Neural progenitor cell (in vitro differentiated cells): ENCODE measurements around the gene PRKCH. TPM values are rescaled to one million over a fixed set of nuclear protein-coding genes. Genes with fewer than 3 reads are reported as not detected.
A peak's percentile ranks its signal among the peaks of the same experiment; 100 is the strongest.

Experiments
- DNase-seq: peaks from one replicate; pipeline ENCODE4 v3.0.0-alpha.2; 2016; ENCODE audit warnings: low spot score
- H2AFZ ChIP-seq: fragments of 200-600 bp; sonication (generic); replicated peaks from 2 replicates; pipeline ENCODE4 v1.6.1; 2016; ENCODE audit warnings: antibody characterized with exemption
- H3F3A ChIP-seq: fragments of 200-600 bp; sonication (generic); 2 replicates; pipeline ENCODE4 v1.6.1; 2016; ENCODE audit warnings: antibody characterized with exemption, low read depth
- H3K27ac ChIP-seq: fragments of 200-600 bp; sonication (generic); 2 replicates; pipeline ENCODE4 v1.5.1; 2016; ENCODE audit warnings: mild to moderate bottlenecking
- H3K27me3 ChIP-seq: fragments of 200-600 bp; sonication (generic); 2 replicates; pipeline ENCODE4 v1.6.1; 2016; ENCODE audit warnings: mild to moderate bottlenecking, moderate library complexity
- H3K36me3 ChIP-seq: fragments of 200-600 bp; sonication (generic); 2 replicates; pipeline ENCODE4 v1.5.1; 2016
- H3K4me1 ChIP-seq: fragments of 200-600 bp; sonication (generic); 2 replicates; pipeline ENCODE4 v1.6.1; 2016; ENCODE audit warnings: mixed run types
- H3K4me2 ChIP-seq: fragments of 200-600 bp; sonication (generic); 2 replicates; pipeline ENCODE4 v1.6.1; 2016
- H3K4me3 ChIP-seq: fragments of 200-600 bp; sonication (generic); 2 replicates; pipeline ENCODE4 v1.5.1; 2016
- H3K79me2 ChIP-seq: fragments of 200-600 bp; sonication (generic); 2 replicates; pipeline ENCODE4 v1.6.1; 2016; ENCODE audit warnings: low read depth
- H3K9ac ChIP-seq: fragments of 200-600 bp; sonication (generic); 2 replicates; pipeline ENCODE4 v1.6.1; 2016
- H3K9me3 ChIP-seq: fragments of 200-600 bp; sonication (generic); 2 replicates; pipeline ENCODE4 v1.5.1; 2016; ENCODE audit warnings: low read depth
- H4K20me1 ChIP-seq: fragments of 200-600 bp; sonication (generic); 2 replicates; pipeline ENCODE4 v1.6.1; 2016; ENCODE audit warnings: low read depth
- H3K27ac Mint-ChIP-seq: 3 replicates; pipeline ENCODE4 v1.8.0; 2021; ENCODE audit warnings: mixed read lengths
- H3K27me3 Mint-ChIP-seq: 2 replicates; pipeline ENCODE4 v1.8.0; 2022; ENCODE audit warnings: low read depth, mild to moderate bottlenecking, inconsistent platforms, moderate library complexity, mixed read lengths; ENCODE audit not compliant: insufficient read depth
- H3K36me3 Mint-ChIP-seq: 3 replicates; pipeline ENCODE4 v1.8.0; 2021; ENCODE audit warnings: mixed read lengths
- H3K4me1 Mint-ChIP-seq: 3 replicates; pipeline ENCODE4 v1.8.0; 2021; ENCODE audit warnings: mixed read lengths
- H3K4me3 Mint-ChIP-seq: 3 replicates; pipeline ENCODE4 v1.8.0; 2021; ENCODE audit warnings: mild to moderate bottlenecking, moderate library complexity, mixed read lengths
- H3K9me3 Mint-ChIP-seq: 3 replicates; pipeline ENCODE4 v1.8.0; 2020; ENCODE audit warnings: mixed read lengths
- EZH2 ChIP-seq: fragments of 200-600 bp; sonication (generic); IDR thresholded peaks from 2 replicates; pipeline ENCODE4 v1.6.1; 2017; ENCODE audit warnings: antibody characterized with exemption, mild to moderate bottlenecking, moderate library complexity
- EZH2phosphoT487 ChIP-seq: fragments of 200-600 bp; sonication (generic); IDR thresholded peaks from 2 replicates; pipeline ENCODE4 v1.6.1; 2017; ENCODE audit warnings: antibody characterized with exemption
- total RNA-seq: library from RNA; depleted of rRNA; stranded (reverse); fragments of >200 nt; gene quantifications from 2 replicates; pipeline ENCODE4 v1.2.3, GENCODE V29; 2015; ENCODE audit warnings: low replicate concordance
- TF ChIP-seq, protein P1 (sequence below): fragments of 200-600 bp; sonication (generic); IDR thresholded peaks from 2 replicates; pipeline ENCODE4 v1.5.1; 2017; ENCODE audit warnings: antibody characterized with exemption, mild to moderate bottlenecking

Gene PRKCH
- total RNA-seq, 1 donor from 2014 or later: 1.3 TPM

DNA sequence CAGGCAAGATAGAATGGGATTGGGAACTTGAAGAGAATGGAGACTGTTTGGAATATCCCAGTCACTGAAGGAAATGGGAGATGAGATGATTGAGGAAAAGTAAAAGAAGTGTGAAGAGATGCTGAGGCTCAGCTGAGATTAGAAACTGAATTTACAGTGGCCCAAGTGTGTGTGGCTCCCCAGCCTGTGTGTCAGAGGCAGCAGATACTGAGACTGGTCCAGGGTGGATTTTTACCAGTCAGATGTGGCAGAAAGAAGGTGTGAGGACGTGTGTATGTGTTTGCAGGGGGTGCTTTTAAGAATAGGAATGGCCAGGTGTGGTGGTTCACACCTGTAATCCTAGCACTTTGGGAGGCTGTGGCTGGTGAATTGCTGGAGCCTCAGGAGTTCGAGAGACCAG, 42.9 kb downstream of the PRKCH start:
- no peak for DNase-seq
- Mint-ChIP-seq H3K36me3 (no peaks in the 10 kb centered on the region), H3K27ac (no peak overlapping the region), H3K27me3 (peaks cover 3% of the 10 kb centered on the region), H3K4me1 (peaks cover 11% of the 10 kb centered on the region), H3K4me3 (no peak overlapping the region), H3K9me3 (no peaks in the 10 kb centered on the region)
- peaks cover 5% of the 10 kb centered on the region for H3K4me1 ChIP-seq
- H3K4me3 ChIP-seq: no peak overlapping the region
- H3K4me2 ChIP-seq: no peak overlapping the region
- H3K9me3 ChIP-seq: no peaks in the 10 kb centered on the region
- no peak overlapping the region for H3K27ac ChIP-seq
- TF ChIP-seq, protein P1, sequence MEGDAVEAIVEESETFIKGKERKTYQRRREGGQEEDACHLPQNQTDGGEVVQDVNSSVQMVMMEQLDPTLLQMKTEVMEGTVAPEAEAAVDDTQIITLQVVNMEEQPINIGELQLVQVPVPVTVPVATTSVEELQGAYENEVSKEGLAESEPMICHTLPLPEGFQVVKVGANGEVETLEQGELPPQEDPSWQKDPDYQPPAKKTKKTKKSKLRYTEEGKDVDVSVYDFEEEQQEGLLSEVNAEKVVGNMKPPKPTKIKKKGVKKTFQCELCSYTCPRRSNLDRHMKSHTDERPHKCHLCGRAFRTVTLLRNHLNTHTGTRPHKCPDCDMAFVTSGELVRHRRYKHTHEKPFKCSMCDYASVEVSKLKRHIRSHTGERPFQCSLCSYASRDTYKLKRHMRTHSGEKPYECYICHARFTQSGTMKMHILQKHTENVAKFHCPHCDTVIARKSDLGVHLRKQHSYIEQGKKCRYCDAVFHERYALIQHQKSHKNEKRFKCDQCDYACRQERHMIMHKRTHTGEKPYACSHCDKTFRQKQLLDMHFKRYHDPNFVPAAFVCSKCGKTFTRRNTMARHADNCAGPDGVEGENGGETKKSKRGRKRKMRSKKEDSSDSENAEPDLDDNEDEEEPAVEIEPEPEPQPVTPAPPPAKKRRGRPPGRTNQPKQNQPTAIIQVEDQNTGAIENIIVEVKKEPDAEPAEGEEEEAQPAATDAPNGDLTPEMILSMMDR: no peak
- no peaks in the 10 kb centered on the region for H3K79me2 ChIP-seq
- no peaks in the 10 kb centered on the region for H4K20me1 ChIP-seq
- H3K27me3 ChIP-seq: no peaks in the 10 kb centered on the region
- H3K36me3 ChIP-seq: no peaks in the 10 kb centered on the region
- no peaks in the 10 kb centered on the region for H3F3A ChIP-seq
- no peak overlapping the region for H3K9ac ChIP-seq
- no peak overlapping the region for H2AFZ ChIP-seq

DNA sequence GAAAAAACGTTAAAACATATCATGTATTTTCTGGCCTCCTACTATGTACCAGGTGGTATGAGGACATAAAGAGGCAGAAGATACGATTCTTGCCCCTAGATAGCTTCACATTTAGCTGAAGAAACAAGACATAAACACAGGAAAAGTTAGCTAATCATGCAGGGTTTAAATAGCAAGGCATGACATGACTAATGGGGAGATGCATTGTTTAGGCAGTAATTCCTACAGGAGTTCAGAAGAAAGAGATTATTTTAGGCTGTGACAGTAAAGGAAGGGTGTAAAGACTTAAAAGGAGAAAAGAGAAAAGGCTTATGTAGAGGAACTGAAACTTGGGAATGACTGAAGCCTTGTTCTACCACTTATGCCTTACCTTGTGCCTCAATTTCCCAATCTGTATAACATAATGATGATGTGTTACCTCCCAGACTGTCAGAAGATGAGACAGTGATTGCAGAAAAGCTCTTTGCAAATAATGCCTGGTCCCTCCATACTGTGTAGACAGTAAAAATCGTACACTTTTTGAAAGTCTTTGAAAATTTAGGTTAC, 44.4 kb downstream of the PRKCH start:
- no peak for DNase-seq
- Mint-ChIP-seq H3K36me3 (no peaks in the 10 kb centered on the region), H3K4me1 (peaks cover 11% of the 10 kb centered on the region), H3K27ac (no peak overlapping the region), H3K27me3 (peaks cover 3% of the 10 kb centered on the region), H3K4me3 (no peak overlapping the region), H3K9me3 (no peaks in the 10 kb centered on the region)
- Histone ChIP-seq H4K20me1 (no peaks in the 10 kb centered on the region), H3K4me3 (no peak overlapping the region), H3F3A (no peaks in the 10 kb centered on the region), H3K36me3 (no peaks in the 10 kb centered on the region), H3K9me3 (no peaks in the 10 kb centered on the region), H3K79me2 (no peaks in the 10 kb centered on the region), H3K27me3 (no peaks in the 10 kb centered on the region), H3K9ac (no peak overlapping the region), H3K27ac (no peak overlapping the region), H3K4me1 (peaks cover 5% of the 10 kb centered on the region), H2AFZ (no peak overlapping the region), H3K4me2 (no peak overlapping the region)
- TF ChIP-seq, protein P1: no peak
- no peak for TF ChIP-seq EZH2
- no peak for TF ChIP-seq EZH2phosphoT487

DNA sequence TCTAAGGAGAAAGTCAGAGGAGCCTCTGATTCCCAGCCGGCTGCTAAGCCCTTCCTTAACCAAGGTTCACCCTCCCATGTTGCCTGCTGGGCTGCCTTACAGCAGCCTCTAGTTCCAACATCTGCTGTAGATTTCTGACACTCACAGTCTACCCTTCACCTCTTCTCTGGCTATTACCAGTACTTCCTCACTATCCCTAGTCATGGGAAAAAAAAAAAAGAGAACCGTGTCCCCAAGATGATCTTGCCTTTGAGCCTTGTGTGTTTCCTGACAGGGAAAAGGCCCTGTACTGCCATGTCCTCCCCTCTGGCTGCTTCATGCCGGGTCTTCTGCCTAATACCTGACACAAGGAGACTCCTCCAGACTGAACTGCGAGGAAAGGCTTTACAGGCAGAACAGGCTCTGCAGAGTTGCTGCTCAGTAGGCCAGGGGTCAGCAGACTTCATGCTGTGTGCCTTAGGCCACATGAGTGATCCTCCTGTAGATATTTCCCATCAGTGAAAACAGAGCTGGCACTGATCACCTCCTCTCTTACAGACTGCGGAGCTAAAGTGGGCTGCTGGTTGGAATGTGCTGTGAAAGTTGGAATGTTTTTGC, 46.8 kb downstream of the PRKCH start:
- no peaks in the 10 kb centered on the region for H3K36me3 ChIP-seq
- H4K20me1 ChIP-seq: no peaks in the 10 kb centered on the region
- H3K27ac ChIP-seq: no peak overlapping the region
- H3K4me2 ChIP-seq: no peak overlapping the region
- H3K9ac ChIP-seq: no peak overlapping the region
- Mint-ChIP-seq H3K9me3 (peaks cover 6% of the 10 kb centered on the region), H3K27me3 (peaks cover 3% of the 10 kb centered on the region), H3K4me3 (no peak overlapping the region), H3K36me3 (peaks cover 1% of the 10 kb centered on the region), H3K27ac (no peak overlapping the region), H3K4me1 (peaks cover 11% of the 10 kb centered on the region)
- no peak overlapping the region for H2AFZ ChIP-seq
- no peaks in the 10 kb centered on the region for H3K9me3 ChIP-seq
- H3K4me1 ChIP-seq: peaks cover 5% of the 10 kb centered on the region
- no peaks in the 10 kb centered on the region for H3K27me3 ChIP-seq
- TF ChIP-seq EZH2: no peak
- TF ChIP-seq, protein P1: no peak
- TF ChIP-seq EZH2phosphoT487: no peak
- no peaks in the 10 kb centered on the region for H3F3A ChIP-seq
- H3K79me2 ChIP-seq: no peaks in the 10 kb centered on the region
- peak; percentile 22 for DNase-seq
- H3K4me3 ChIP-seq: no peak overlapping the region
